Astrocyte of the spinal cord (primary cell): ENCODE measurements around the gene ZBED3.
A peak's percentile ranks its signal among the peaks of the same experiment; 100 is the strongest.
"Not testable (repeated sequence)": the region's sequence is repeated elsewhere in the genome, so short reads cannot be mapped to it uniquely, and the experiment has no call there.

Source experiments
- DNase-seq: peaks from one replicate; pipeline ENCODE4 v3.0.0; 2011; ENCODE audit warnings: low read depth, low spot score
- H3K4me3 ChIP-seq: 2 replicates; pipeline ENCODE4 v1.5.1; 2011; ENCODE audit warnings: low read depth, mild to moderate bottlenecking, low read length, moderate library complexity
- CTCF ChIP-seq: IDR thresholded peaks from 2 replicates; pipeline ENCODE4 v1.5.1; 2012; ENCODE audit warnings: low read depth, mild to moderate bottlenecking, low read length, inconsistent platforms
- in situ Hi-C: cut with HindIII; loops from 2 replicates; pipeline ENCODE4 v1.10.0; 2017; ENCODE audit warnings: low sequenced_read_pairs

ZBED3 gene

GRCh38 chr5:77080905-77081304, 6.2 kb downstream of the ZBED3 start:
- no peak for DNase-seq
- in situ Hi-C loops = no loop called here
- TF ChIP-seq CTCF = no peak
- no peak overlapping the region for H3K4me3 ChIP-seq

- H3K4me3 ChIP-seq, in situ Hi-C loops, DNase-seq: not testable (repeated sequence)
Observed at GRCh38 chr5:77080479-77080878, 6.6 kb downstream of the ZBED3 start.

DNA sequence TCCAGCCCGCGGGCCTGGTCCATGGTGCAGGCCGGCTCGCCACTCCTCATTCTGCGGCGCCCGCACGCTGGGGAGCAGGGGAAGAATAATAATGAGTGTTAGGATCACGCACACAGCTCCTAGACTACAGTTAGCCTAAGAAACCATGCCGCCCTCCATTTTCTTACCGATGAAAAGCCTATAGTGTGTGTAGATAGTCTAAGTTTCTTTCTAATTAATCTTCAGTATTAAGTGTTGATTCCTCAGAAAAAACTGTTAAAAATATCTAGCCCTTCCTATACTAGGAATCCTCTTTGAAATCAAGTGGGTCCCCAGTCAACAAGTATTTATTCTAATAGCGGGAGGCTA, 9.3 kb downstream of the ZBED3 start:
- peak overlapping the region; percentile 17 for H3K4me3 ChIP-seq
- no peak for TF ChIP-seq CTCF
- no peak for DNase-seq
- in situ Hi-C loops = no loop called here

GRCh38 chr5:77076961-77077828, 9.9 kb downstream of the ZBED3 start:
- peak; percentile 60 for DNase-seq
- H3K4me3 ChIP-seq = peak overlapping the region; percentile 31
- TF ChIP-seq CTCF = peak; percentile 63
- in situ Hi-C loops = no loop called here

GRCh38 chr5:77074745-77075144, 12.3 kb downstream of the ZBED3 start:
- H3K4me3 ChIP-seq = no peak overlapping the region
- no peak for TF ChIP-seq CTCF
- no peak for DNase-seq
- in situ Hi-C loops = no loop called here

DNA sequence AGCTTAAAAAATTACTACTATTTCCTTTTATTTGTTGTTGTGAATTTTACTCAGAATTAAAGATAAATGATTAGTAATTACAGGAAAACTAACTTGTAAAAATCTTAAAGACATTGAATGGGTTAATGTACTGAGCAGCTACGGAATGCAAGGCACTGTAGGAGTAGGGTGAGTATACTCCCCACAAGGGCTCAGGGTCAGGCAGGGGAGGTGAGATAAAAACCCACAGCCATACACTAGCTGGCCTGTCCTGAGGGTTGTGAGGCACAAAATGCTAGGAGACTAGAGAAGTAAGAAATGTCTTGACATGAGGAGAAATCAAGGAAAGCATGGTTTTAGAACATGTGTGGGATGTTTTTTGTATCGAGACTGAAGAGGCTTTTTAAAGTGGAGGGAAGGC, 13.4 kb downstream of the ZBED3 start:
- TF ChIP-seq CTCF = no peak
- H3K4me3 ChIP-seq = no peak overlapping the region
- DNase-seq = peak; percentile 7
- in situ Hi-C loops = no loop called here

- no peak overlapping the region for H3K4me3 ChIP-seq
- peak; percentile 84 for DNase-seq
- in situ Hi-C loops = no loop called here
- TF ChIP-seq CTCF = no peak
Observed at GRCh38 chr5:77066823-77067442, 20.2 kb downstream of the ZBED3 start.
